ENCODE measurements around the gene PNLIPRP3.
A peak's percentile ranks its signal among the peaks of the same experiment; 100 is the strongest.

The PNLIPRP3 gene

DNA sequence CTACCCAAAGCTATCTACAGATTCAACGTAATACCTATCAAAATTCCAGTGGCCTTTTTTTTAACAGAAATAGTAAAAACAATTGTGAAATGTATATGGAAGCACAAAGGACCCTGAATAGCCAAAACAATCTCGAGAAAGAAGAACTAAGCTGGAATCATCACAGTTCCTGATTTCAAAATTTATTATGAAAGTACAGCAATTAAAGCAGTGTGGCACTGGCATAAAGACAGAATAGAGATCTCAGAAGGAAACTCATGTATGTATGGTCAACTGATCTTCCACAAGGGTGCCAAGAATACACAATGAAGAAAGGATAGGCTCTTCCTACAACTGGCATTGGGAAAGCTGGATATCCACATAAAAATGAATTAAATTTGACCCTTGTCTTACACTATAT, 23.2 kb downstream of the PNLIPRP3 start:
- no peak for DNase-seq (ENCODE audit: low spot score)

DNA sequence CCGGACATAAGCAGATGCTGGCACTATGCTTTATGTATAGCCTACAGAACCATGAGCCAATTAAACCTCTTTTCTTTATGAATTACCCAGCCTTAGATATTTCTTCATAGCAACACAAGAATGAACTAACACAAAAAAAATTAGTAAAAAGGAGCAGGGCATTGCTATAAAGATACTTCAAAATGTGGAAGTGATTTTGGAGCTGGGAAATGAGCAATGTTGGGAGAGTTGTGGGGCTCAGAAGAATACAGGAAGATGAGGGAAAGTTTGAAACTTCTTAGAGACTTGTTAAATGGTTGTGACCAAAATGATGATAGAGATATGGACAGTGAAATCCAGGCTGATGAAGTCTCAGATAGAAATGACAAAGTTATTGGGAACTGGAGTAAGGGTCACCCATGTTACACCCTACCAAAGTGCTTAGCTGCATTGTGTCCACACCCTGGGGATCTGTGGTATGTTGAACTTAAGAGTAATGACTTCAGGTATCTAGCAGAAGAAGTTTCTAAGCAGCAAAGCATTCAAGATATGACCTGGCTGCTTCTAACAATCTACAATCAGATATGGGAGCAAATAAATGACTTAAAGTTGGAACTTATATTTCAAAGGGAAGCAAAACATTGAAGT, 24.2 kb downstream of the PNLIPRP3 start:
- DNase-seq (ENCODE audit: low spot score): no peak

DNA sequence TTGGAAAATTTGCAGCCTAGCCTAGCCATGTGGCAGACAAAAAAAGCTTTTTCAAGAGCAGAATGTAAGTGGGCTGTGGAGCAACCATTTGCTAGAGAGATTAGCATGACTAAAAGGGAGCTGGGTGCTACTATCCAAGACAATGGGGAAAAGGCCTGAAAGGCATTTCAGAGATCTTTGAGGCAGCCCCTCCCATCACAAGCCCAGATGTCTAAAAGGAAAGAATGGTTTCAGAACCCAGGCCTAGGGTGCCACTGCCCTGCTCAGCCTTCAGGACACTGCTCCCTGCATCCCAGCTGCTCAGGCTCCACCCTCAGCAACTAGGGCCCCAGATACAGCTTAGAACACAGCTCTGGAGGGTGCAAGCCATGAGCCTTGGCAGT, 24.7 kb downstream of the PNLIPRP3 start:
- DNase-seq (ENCODE audit: low spot score): no peak

DNA sequence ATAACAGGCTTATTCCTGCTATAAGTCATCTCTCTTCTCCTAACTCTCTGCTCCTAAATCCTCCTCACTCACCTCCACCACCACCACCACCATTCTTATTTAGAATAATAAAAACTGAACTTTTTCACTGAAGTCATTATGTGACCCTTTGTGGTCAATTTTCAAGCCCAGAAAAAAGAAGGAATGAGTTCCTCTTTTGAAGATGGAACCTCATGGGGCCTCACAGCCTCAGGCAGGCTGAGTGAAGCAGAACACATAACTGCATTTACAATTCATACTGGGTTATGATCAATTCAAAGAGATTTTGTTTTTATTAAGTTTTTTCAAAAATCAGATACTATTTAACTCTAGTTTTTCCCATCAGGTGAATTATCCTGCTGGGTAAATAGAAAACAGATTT, 29.8 kb downstream of the PNLIPRP3 start:
- no peak for DNase-seq (ENCODE audit: low spot score)

DNA sequence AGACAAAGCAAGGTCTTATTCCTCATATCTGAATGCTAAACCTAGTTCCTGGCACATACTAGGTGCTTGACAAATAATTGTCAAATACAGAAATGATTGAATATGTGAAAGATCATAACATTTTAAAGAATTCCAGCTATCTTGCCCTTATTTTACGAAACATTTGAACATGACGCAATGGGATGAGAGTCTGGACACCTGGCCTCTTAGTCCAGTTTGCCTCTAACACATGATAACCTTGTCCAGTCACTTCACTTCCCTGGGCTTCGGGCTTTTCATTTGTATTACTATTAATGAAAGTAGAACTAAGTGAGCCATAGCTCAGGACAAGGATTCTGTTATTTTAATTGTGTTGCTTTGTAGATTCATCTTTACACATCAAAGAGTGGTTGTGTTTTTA, 32.6 kb downstream of the PNLIPRP3 start:
- DNase-seq (ENCODE audit: low spot score): no peak

DNA sequence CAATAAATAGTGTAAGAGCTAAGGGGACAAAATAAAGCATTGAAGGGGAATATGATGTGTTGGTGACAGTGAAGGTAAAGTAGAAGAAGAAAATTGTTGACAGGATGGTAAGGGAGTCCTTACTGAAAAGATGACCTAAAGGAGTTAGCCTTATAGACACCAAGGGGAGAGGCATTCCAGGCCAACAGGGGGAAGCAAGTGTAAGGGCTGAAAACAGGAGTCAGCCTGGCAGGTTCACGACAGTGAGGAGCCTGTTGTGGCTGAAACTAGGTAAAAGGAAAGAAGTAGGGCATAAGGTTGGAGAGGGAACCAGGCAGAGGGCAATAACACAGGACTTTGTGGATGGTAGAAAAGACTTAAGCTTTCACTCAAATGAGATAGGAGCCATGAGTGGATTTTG, 34.0 kb downstream of the PNLIPRP3 start:
- DNase-seq (ENCODE audit: low spot score): no peak

DNA sequence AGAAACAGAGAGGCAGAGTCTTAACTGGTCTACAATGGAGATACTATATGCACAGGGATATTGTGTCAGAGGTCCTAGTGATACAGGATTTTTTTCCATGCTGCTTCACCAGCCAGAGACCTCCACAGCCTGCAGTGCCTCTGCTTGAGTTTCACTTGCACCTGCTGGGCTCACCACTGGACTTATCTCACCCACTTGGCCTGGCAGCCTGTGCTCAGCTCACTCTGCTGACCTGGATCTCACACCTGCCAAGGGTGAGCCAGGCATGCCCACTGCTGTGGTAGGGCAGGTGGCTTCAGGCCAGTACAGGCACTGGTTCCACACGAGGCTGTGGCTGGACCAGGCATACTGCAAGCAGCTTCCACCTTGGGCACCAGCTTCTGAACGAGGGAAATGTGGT, 36.6 kb downstream of the PNLIPRP3 start:
- DNase-seq (ENCODE audit: low spot score): no peak

DNA sequence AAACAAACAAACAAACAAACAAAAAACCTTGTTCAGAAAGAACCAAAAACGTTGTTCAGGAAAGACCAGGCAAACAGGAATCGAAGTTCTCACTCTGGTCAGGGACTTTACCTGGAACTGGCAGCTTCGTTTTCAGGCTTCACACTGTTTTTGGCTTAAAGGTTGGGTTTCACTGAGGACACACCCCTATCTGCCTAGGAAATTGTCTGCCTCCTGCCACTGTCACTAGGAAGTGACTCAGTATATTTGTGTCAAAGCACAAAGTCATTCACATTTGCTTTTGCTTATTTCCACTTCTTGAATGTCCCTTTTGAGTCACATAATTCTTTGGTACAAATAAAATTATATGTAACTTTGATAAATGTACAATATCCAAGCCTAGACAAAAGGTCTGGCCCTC, 37.9 kb downstream of the PNLIPRP3 start:
- DNase-seq (ENCODE audit: low spot score): no peak

DNA sequence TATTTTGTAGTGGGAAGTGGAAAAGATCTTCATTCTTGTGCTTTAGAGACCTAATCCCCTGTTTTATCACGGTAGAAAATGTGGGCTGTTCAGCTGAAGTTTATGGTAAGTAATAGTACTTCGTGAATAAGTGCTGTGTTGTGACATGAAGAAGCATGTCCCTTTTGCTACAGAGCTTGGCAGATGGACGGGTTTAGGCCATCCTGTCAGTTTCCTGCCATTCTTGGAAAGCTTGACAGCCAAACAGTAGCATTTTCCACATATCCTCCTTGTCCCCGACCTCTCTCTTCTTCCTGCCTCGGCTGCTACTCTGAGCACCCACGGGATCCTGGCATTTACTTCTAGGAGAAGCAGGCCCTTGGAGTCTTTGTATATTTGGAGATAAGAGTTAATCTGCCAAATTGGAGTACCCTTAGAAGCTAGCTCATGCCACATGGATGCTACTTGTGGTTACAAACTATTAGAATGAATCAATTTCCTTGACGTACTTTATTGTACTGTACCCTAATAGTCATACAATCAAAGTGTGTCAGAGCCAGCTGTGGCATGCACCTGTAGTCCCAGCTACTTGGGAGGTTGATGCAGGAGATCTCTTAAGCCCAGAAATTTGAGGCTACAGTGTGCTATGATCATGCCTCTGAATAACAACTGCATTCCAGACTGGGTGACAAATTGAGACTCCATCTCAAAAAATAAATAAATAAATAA, 39.2 kb downstream of the PNLIPRP3 start:
- no peak for DNase-seq (ENCODE audit: low spot score)

DNA sequence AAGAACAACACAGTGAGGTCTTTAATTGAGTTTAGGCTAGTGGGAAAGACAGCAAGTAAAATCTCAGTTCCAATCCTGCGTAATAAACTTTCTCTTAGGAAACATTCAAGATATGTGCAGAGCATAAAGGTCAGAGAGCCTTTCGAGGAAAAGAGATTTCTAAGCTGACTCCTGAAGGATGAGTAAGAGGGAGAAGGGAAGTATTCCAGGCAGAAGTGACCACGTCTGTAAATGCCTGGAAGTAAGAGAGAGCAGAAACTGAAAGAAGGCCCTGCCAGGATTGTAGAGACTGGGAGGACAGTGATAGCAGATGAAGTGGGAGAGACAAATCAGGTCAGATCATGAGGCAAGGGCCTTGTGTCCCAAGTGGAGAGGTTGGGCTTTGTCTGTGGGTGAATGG, 41.8 kb downstream of the PNLIPRP3 start:
- DNase-seq (ENCODE audit: low spot score): no peak

DNA sequence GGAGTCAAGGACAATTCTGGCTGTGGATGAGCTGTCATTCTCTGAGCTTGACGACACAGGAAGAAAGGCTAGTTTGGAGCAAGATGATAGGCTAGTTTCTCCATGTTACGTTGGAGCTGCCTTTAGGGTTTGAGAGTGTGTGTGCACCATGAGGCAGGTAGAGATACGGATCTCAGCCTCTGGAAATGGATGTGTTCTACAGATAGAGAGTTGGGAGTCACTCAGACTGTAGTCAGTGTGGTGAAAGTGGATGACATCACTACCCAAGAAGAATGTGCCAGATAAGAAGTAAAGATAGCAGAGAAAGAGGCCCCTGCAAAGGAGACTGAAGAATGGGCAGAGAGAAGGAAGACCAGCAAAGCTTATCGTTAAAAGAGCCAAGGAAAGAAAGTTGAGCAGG, 42.4 kb downstream of the PNLIPRP3 start:
- no peak for DNase-seq (ENCODE audit: low spot score)

DNA sequence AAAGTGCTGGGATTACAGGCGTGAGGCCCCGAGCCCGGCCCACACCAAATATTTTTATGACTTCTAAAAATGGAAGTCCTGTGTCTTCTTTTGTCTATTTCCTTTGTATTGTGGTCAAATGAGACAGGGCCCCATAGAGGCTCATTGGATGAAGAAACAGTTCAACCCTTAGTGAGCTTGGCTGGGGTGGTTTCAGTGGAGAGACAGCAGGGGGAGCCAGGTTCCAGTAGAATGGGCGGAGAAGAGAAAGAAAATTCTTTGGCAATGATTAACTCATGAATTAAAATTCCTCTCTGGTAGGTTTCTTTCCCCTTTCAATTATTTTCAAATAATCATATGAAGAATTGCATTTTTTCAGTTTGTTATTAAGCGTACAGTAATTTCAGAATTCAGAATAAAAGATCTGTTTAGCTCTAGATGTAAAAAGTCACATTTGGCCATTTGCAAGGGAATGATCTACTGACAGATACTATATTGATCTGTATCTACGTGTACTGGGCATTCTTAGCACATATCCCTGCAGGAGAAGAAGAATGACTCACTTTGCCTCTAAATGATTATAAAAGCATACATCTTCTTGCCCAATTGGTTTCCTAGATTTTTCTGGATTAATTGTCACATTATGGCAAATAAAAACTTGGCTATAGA, 43.2 kb downstream of the PNLIPRP3 start:
- DNase-seq (ENCODE audit: low spot score): no peak

DNA sequence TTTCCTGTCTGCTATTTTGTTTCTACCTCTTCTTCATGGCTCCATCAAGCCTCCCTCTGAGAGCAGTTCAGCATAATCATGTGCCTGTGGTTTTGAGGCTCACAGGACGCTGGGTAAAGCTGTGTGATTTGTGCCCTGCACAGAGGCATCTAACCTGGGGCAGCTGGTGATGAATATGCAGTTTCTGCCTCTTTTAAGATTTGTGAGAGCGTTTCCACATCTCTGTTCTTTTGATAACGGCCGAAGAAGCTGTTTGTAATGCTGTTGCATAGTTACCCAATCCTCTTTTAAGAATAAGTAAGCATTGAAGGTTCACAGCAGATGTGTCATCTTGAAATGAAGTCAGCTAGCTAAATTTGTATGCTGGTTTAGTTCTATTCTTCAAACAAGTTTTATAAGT, 45.2 kb downstream of the PNLIPRP3 start:
- DNase-seq (ENCODE audit: low spot score): no peak

DNA sequence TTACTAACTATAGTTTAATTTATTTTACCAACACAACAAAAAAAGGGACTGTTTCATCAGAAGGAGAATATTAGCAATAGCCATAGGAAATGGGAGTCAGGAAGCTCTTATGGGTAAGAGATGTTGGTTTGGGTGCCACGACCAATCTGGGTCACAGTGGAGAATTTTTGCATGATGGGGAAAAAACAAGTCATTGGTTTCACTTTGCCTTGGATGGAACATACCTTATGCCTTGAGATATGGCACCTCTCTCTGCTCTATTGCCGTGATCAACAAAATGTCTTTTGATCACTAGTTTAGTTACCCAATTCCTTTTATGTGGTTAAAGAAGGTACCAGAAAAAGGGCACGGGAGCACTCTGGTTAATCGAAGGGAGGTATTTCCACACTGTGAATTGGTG, 48.2 kb downstream of the PNLIPRP3 start:
- DNase-seq (ENCODE audit: low spot score): no peak

DNA sequence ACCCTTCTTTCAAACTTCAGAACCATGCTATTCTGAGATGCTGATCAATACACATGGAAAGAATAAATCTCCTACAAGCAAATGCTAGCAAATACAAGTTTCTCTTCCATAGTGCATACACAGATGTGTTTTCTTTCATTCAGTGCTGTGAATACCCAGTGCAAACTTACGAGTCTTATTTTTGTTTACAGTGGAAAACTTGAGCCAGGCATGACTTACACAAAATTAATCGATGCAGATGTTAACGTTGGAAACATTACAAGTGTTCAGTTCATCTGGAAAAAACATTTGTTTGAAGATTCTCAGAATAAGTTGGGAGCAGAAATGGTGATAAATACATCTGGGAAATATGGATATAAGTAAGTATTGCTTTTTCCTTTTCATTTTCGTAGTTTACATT, 48.8 kb downstream of the PNLIPRP3 start:
- DNase-seq (ENCODE audit: low spot score): no peak

DNA sequence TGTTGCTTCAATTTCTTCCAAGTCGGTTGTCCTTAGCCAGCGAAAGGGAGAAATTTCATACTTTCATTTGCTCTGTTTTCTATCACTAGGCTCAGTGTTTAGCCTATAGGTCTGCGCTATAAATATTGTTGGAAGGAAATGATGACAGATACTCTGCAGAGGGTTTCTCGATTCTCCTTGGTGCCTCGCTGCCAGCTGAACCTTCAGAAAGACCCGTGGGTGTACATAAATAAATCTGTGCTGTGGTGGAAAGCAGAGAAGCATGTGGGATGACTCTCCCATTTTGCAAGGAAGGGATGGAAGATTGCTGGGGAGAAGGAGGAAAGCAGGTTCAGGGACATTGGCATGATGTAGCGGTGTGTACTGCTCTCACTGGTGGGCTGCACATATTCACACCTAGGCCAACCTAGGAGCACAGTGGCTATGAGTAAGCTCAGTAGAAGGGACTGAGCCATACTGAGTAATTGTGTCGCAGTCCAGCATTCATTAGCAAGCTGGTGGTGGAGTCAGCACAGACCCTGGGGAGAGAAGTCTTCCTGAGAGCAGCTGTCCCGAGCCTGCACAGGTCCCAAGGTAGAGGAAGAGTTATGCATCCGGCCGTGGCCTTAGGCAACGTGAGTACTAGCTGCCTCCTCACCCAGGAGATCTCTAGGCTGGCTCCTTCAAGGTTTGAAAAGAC, 50.5 kb downstream of the PNLIPRP3 start:
- DNase-seq (ENCODE audit: low spot score): no peak

DNA sequence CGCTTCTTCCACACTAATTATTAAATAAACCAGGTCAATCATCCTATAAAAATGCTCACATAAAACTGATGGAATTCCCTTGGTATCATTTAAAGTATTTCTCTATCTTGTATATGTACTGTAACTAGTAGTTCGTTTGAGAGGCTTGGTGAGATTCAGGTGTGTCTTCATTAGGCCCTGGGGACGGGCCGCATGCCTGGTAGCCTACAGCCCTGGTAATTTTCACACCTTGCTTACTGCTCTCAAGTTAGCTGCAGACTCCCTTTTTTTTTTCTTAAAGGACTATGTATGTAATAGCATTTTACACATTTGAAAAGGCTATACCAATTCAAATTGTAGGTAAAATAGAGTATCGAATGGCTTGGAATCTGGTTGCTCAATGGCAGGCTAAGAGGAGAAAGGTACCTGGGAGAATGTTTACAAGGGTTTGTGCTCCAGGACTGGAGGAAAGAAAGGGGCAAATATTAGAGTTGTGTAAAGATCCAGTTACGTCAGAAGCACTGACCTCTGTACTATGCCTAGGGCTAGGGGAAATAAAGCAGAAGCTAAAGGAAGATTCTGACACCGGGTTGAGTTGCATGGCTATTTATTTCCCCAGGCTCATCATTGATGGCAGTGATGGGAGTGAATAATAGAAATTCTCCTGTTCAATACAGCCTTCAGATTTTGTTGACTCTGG, 59.3 kb downstream of the PNLIPRP3 start:
- DNase-seq (ENCODE audit: low spot score): no peak

DNA sequence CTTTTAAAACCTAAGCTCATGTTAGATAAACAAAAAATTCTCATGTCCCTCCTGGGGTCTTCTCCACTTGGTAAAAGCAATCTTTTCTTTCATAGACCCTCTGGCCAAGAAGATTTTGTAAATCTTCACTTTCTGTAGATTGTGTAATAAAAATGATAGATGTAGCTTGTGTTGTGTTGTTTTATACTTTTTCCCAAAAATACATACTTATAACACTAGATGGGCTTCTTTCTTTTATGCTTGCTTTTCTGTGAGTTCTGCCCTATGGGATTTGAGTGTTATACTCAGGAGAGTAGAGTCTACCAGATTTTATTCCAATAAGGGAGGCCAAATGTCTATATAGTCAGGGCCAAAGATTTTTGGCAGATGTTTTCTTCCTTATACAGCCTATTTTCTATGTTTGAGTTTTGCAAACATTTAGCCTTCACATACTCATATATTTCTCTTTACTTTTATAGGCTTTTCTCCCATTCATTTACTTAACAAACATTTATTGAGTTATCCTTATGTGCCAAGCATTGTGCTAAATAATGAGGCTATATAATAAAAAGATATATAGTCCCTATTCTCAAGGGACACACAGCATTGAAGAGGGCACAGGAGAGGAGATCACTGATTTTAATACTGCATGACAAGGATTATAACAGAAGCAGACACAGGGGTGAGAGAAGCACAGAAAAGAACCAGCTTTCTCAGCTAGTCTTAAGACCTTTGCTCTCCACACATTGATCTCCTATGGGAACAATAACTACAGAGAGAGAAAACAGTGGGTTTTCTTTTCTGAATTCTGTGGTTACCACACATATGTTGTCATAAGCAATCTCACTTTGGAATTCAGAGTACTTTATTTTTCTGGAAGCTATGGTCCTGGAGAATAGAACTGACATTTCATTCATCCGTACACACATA, 60.1 kb downstream of the PNLIPRP3 start:
- DNase-seq (ENCODE audit: low spot score): no peak

DNA sequence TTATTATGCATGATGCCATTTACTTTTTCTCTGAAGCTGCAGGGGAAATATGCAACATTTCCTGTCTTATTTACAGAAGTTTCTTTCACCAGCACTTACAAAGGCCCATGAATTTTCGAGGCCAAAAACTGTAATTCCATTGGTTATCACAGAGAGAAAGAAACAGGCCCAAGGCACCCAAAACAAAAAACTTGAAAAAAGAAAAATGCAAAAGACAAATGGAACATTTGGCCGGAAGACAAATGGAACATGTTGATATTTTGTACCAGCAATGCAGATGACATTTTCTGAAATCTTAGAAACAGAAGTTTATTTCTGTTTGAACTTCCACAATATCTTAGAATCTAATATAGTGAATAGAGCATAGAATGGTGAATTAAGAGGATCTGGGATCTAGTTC, 61.8 kb downstream of the PNLIPRP3 start:
- no peak for DNase-seq (ENCODE audit: low spot score)

DNA sequence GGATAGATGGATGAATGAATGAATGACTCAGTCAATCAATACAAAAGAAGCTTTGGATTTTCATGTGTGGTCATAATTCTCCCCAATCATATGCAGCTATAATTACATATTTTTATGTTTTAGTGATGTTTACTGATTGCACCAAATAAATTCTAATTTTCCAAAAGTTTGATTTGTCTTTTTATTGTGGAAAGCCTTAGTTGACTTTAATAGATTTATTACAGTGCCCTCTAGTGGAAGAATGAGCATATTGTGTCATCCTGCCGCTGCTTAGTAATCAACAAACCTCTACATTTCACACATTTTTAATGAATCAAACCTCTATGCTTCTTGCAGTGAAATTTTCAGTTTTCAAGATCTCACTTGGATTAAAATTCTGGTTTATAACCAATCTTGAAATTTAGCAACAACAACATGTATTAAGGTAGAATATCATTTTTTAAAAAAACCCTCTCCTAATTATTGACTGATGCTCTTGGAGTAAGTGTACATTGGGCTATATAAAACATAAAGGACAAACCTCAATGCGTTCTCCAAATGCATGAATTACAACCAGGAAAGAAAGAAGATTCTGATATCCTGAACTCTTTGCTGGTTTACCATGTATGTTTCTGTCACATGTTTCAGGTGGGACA, 62.5 kb downstream of the PNLIPRP3 start:
- DNase-seq (ENCODE audit: low spot score): peak; percentile 3

DNA sequence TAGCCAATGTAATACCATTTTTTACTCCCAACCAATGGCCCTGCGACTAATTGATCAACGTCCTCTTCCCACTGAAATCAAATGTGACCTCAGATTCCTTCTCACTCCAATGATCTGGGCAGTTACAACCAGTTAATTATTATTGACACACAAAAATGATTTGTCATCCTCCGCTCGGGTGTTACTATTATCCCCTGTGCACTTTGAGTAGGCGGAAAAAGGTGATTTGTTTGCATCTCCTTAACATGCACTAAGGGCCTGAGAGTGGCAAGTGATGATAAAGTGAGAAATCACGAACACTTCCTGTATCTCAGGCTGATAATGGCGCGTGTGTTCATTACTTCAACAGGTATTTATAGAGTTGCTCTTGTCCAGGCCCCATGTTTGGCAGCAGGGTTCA, 77.1 kb downstream of the PNLIPRP3 start:
- no peak for DNase-seq (ENCODE audit: low spot score)
